H1 (cell line): ENCODE data around the gene ZDHHC11. TPM values are rescaled to one million over a fixed set of nuclear protein-coding genes. Genes with fewer than 3 reads are reported as not detected.
"Not testable (repeated sequence)": the region's sequence is repeated elsewhere in the genome, so short reads cannot be mapped to it uniquely, and the experiment has no call there.

Source experiments
- CTCF ChIA-PET: fragments of 300-600 bp; sonication (Branson Sonifier 250); formaldehyde crosslinking; loops from one replicate; lab custom pipeline; 2021; ENCODE audit not compliant: partially characterized antibody; lab: Charles Lee
- POLR2A ChIA-PET: fragments of 300-600 bp; sonication (Branson Sonifier 250); formaldehyde crosslinking; loops from one replicate; lab custom pipeline; 2021; ENCODE audit warnings: inconsistent platforms; ENCODE audit not compliant: partially characterized antibody; lab: Charles Lee
- DNase-seq, 2 experiments: peaks; one replicate each; pipeline versions ENCODE4 v3.0.0 to v3.0.0-alpha.2; 2010 to 2022; ENCODE audit warnings: low spot score in 2 of 2, low read depth in 1 of 2, mixed read lengths in 1 of 2
- FAIRE-seq: peaks from 2 replicates; lab custom pipeline; 2011; peaks lifted over from hg19 to GRCh38; lab: Jason Lieb, UNC
- H2AFZ ChIP-seq: 2 replicates; pipeline ENCODE4 v1.8.1; 2012; ENCODE audit warnings: low read length, inconsistent platforms
- H2AK5ac ChIP-seq: 2 replicates; pipeline ENCODE4 v1.6.1; 2013; ENCODE audit warnings: low read depth, low read length
- H2BK120ac ChIP-seq: replicated peaks from 2 replicates; pipeline ENCODE3; 2013; ENCODE audit warnings: low read depth, low read length, inconsistent platforms
- H2BK12ac ChIP-seq: 2 replicates; pipeline ENCODE4 v1.6.1; 2013; ENCODE audit warnings: low read depth, low read length
- H2BK15ac ChIP-seq: 2 replicates; pipeline ENCODE4 v1.6.1; 2013; ENCODE audit warnings: low read length
- H2BK20ac ChIP-seq: 2 replicates; pipeline ENCODE4 v1.6.1; 2013; ENCODE audit warnings: low read length
- H2BK5ac ChIP-seq: 2 replicates; pipeline ENCODE4 v1.6.1; 2013; ENCODE audit warnings: low read depth, low read length
- H3K14ac ChIP-seq: 2 replicates; pipeline ENCODE4 v1.6.1; 2013; ENCODE audit warnings: inconsistent platforms; ENCODE audit not compliant: insufficient read length
- H3K18ac ChIP-seq: 2 replicates; pipeline ENCODE4 v1.6.1; 2013; ENCODE audit warnings: low read length; ENCODE audit errors: extremely low read depth
- H3K23ac ChIP-seq: 2 replicates; pipeline ENCODE4 v1.6.1; 2013; ENCODE audit warnings: inconsistent platforms; ENCODE audit not compliant: insufficient read length
- H3K23me2 ChIP-seq: 2 replicates; pipeline ENCODE4 v1.6.1; 2013; ENCODE audit warnings: low read depth, low read length
- H3K27ac ChIP-seq: 2 replicates; pipeline ENCODE4 v1.6.1; 2011; ENCODE audit warnings: low read depth, low read length, inconsistent platforms
- H3K27me3 ChIP-seq, 4 experiments: replicated peaks in 1 of 4; 1 replicate in 1 of 4; 2 replicates in 3 of 4; pipeline versions ENCODE4 v1.6.1 to v1.8.1; 2011 to 2013; ENCODE audit warnings: low read length in 3 of 4, mild to moderate bottlenecking in 3 of 4, inconsistent platforms in 2 of 4, mixed read lengths in 2 of 4, moderate library complexity in 1 of 4; ENCODE audit not compliant: control insufficient read depth in 3 of 4, insufficient read depth in 3 of 4; ENCODE audit errors: extremely low read depth in 1 of 4
- H3K36me3 ChIP-seq, 4 experiments: 2 replicates each; pipeline versions ENCODE4 v1.6.1 to v1.8.1; 2011 to 2013; ENCODE audit warnings: mild to moderate bottlenecking in 4 of 4, low read length in 3 of 4, moderate library complexity in 2 of 4, control low read depth in 1 of 4, inconsistent platforms in 1 of 4; ENCODE audit not compliant: insufficient read depth in 4 of 4, control insufficient read depth in 2 of 4
- H3K4ac ChIP-seq: replicated peaks from 2 replicates; pipeline ENCODE3; 2013; ENCODE audit warnings: low read length, low read depth, mixed read lengths, inconsistent platforms; ENCODE audit not compliant: insufficient read length
- H3K4me1 ChIP-seq, 4 experiments: replicated peaks in 1 of 4; 1 replicate in 1 of 4; 2 replicates in 3 of 4; pipeline versions ENCODE4 v1.6.1 to v1.8.1; 2011 to 2013; ENCODE audit warnings: low read length in 3 of 4, inconsistent platforms in 2 of 4, mixed read lengths in 1 of 4; ENCODE audit not compliant: insufficient read depth in 4 of 4, control insufficient read depth in 3 of 4
- H3K4me2 ChIP-seq, 2 experiments: 2 replicates each; pipeline versions ENCODE4 v1.6.1 to v1.8.1; 2011 to 2013; ENCODE audit warnings: low read depth in 2 of 2, low read length in 2 of 2, control low read depth in 1 of 2, inconsistent platforms in 1 of 2, mild to moderate bottlenecking in 1 of 2; ENCODE audit not compliant: insufficient read depth in 1 of 2
- H3K4me3 ChIP-seq, 4 experiments: fragments of 200-600, 300-600 bp in 1 of 4; sonication (generic), shearing (Covaris generic), sonication (Bioruptor Twin) in 1 of 4; 2 replicates each; pipeline versions ENCODE4 v1.5.1 to v1.8.1; 2011 to 2016; ENCODE audit warnings: low read length in 4 of 4, low read depth in 3 of 4, control low read depth in 2 of 4, inconsistent platforms in 2 of 4, mild to moderate bottlenecking in 2 of 4, mixed read lengths in 1 of 4, moderate library complexity in 1 of 4; ENCODE audit not compliant: insufficient read depth in 2 of 4; ENCODE audit errors: extremely low read depth in 1 of 4
- H3K56ac ChIP-seq: replicated peaks from 2 replicates; pipeline ENCODE3; 2013; ENCODE audit warnings: low read depth, mild to moderate bottlenecking, mixed read lengths, low read length, inconsistent platforms; ENCODE audit not compliant: insufficient read length
- H3K79me1 ChIP-seq: 2 replicates; pipeline ENCODE4 v1.6.1; 2013; ENCODE audit warnings: low read depth, low read length, control low read depth
- H3K79me2 ChIP-seq, 2 experiments: 2 replicates each; pipeline versions ENCODE4 v1.6.1 to v1.8.1; 2012 to 2013; ENCODE audit warnings: low read length in 2 of 2, mild to moderate bottlenecking in 2 of 2, inconsistent platforms in 1 of 2; ENCODE audit not compliant: insufficient read depth in 2 of 2, control insufficient read depth in 1 of 2
- H3K9ac ChIP-seq, 4 experiments: replicated peaks in 1 of 4; 1 replicate in 1 of 4; 2 replicates in 3 of 4; pipeline versions ENCODE4 v1.6.1 to v1.8.1; 2011 to 2013; ENCODE audit warnings: low read depth in 3 of 4, low read length in 3 of 4, control low read depth in 2 of 4, mild to moderate bottlenecking in 2 of 4, moderate library complexity in 2 of 4, inconsistent platforms in 1 of 4; ENCODE audit errors: extremely low read depth in 1 of 4
- H3K9me3 ChIP-seq, 2 experiments: 2 replicates each; pipeline versions ENCODE4 v1.6.1 to v1.8.1; 2012 to 2013; ENCODE audit warnings: mild to moderate bottlenecking in 2 of 2, moderate library complexity in 2 of 2, control low read depth in 1 of 2, inconsistent platforms in 1 of 2, low read depth in 1 of 2, low read length in 1 of 2, mixed read lengths in 1 of 2; ENCODE audit not compliant: insufficient read depth in 2 of 2
- H4K20me1 ChIP-seq, 2 experiments: replicated peaks in 1 of 2; 2 replicates each; pipeline versions ENCODE3 to v1.8.1; 2011 to 2013; ENCODE audit warnings: inconsistent platforms in 2 of 2, low read length in 2 of 2, mild to moderate bottlenecking in 1 of 2; ENCODE audit not compliant: insufficient read depth in 2 of 2, control insufficient read depth in 1 of 2
- H4K5ac ChIP-seq: 2 replicates; pipeline ENCODE4 v1.6.1; 2013; ENCODE audit warnings: low read length, low read depth, mixed read lengths, inconsistent platforms; ENCODE audit not compliant: insufficient read length
- H4K8ac ChIP-seq: 2 replicates; pipeline ENCODE4 v1.8.0; 2013; ENCODE audit warnings: mild to moderate bottlenecking, moderate library complexity, low read length, inconsistent platforms; ENCODE audit not compliant: insufficient read depth; ENCODE audit errors: extremely low read depth
- H4K91ac ChIP-seq: replicated peaks from 2 replicates; pipeline ENCODE3; 2013; ENCODE audit warnings: low read length, mixed read lengths, inconsistent platforms; ENCODE audit not compliant: insufficient read length
- CTBP2 ChIP-seq: IDR thresholded peaks from 2 replicates; pipeline ENCODE4 v1.7.0; 2011; ENCODE audit warnings: borderline replicate concordance, mild to moderate bottlenecking, moderate library complexity, mixed read lengths, low read length; ENCODE audit not compliant: insufficient read depth, insufficient read length
- KDM4A ChIP-seq: IDR thresholded peaks from one replicate; pipeline ENCODE4 v1.7.1; 2012; ENCODE audit warnings: low read depth, mild to moderate bottlenecking, moderate library complexity, low read length, inconsistent platforms; ENCODE audit not compliant: severe bottlenecking
- WGBS, 2 experiments: shearing (Covaris generic) in 1 of 2; methylation state at CpG; one replicate each; pipeline versions ENCODE4 v1.1.6 to v1.1.7; 2013 to 2015; ENCODE audit warnings: low lambda C conversion rate in 2 of 2, mixed read lengths in 2 of 2, inconsistent platforms in 1 of 2, low coverage in 1 of 2, missing lambda C conversion rate in 1 of 2; ENCODE audit not compliant: insufficient replicate concordance in 2 of 2, insufficient coverage in 1 of 2, insufficient read length in 1 of 2; ENCODE audit errors: extremely low coverage in 1 of 2, missing lambda C conversion rate in 1 of 2; 5-methylcytosine and 5-hydroxymethylcytosine counted together
- polyA plus RNA-seq, 7 experiments: library from polyadenylated mRNA; depleted of rRNA in 3 of 7; stranded (reverse) in 5 of 7; unstranded in 2 of 7; fragments of >200 nt in 5 of 7; fragments of 200-250 nt in 2 of 7; gene quantifications; 1 replicate in 5 of 7; 2 replicates in 1 of 7; 4 replicates in 1 of 7; pipeline versions ENCODE4 v1.2.1 to v1.2.3, GENCODE V29; 2011 to 2013; ENCODE audit warnings: missing spikeins in 2 of 7, mixed read lengths in 2 of 7
- total RNA-seq: library from RNA; stranded (reverse); fragmentation: NEBNext Ultra II Directional; extraction: Animal tissue kit (Norgen Biotek cat#: 25700); gene quantifications from 2 replicates; pipeline ENCODE4 v1.2.1, GENCODE V29; 2021

ZDHHC11 gene
- total and polyA plus RNA-seq, 2 of the 8 experiments (the other 6 are each of a cell fraction or from before 2014, with no cell fraction given), result 4.7 to 16.6 TPM

GRCh38 chr5:751496-751895, 99.3 kb downstream of the ZDHHC11 start:
- Histone ChIP-seq H3K79me1 (no peaks in the 10 kb centered on the region), H3K27ac (no peak overlapping the region), H3K23me2 (no peaks in the 10 kb centered on the region), H3K9me3 (no peaks in the 10 kb centered on the region), H3K9ac (no peak overlapping the region), H2BK120ac (no peak overlapping the region), H2BK20ac (no peak overlapping the region), H3K56ac (no peak overlapping the region), H3K4me3 (no peak overlapping the region), H3K79me2 (no peaks in the 10 kb centered on the region), H4K20me1 (no peaks in the 10 kb centered on the region), H3K14ac (no peak overlapping the region), H3K27me3 (no peaks in the 10 kb centered on the region), H2BK15ac (no peak overlapping the region), H3K4me1 (no peaks in the 10 kb centered on the region), H3K4ac (no peak overlapping the region), H3K36me3 (no peaks in the 10 kb centered on the region), H4K8ac (no peak overlapping the region), H2AFZ (no peak overlapping the region), H2BK12ac (no peak overlapping the region), H2AK5ac (no peak overlapping the region), H2BK5ac (no peak overlapping the region), H3K18ac (no peak overlapping the region), H3K23ac (no peak overlapping the region), H4K5ac (no peak overlapping the region), H4K91ac (no peak overlapping the region), H3K4me2 (no peak overlapping the region)
- ChIA-PET CTCF (no interaction called here), POLR2A (no interaction called here)
- WGBS, 2 experiments, result 50% methylated on average over 2 of the region's 13 CpGs; no CpG with 5 or more reads in 1 of the 2 experiments
- FAIRE-seq (no peak), DNase-seq (no peak)
- TF ChIP-seq KDM4A (no peak), CTBP2 (no peak)

- FAIRE-seq, H3K79me2 ChIP-seq, H3K27ac ChIP-seq, H4K20me1 ChIP-seq, H2AK5ac ChIP-seq, H4K8ac ChIP-seq, H2BK5ac ChIP-seq, H4K91ac ChIP-seq, H3K4me3 ChIP-seq, H3K9me3 ChIP-seq, H4K5ac ChIP-seq, H2BK120ac ChIP-seq, H2AFZ ChIP-seq, H3K14ac ChIP-seq, POLR2A ChIA-PET, H3K23me2 ChIP-seq, H3K23ac ChIP-seq, H2BK20ac ChIP-seq, H3K4me1 ChIP-seq, H2BK15ac ChIP-seq, DNase-seq, H3K18ac ChIP-seq, H3K4ac ChIP-seq, H2BK12ac ChIP-seq, H3K27me3 ChIP-seq, CTCF ChIA-PET, H3K36me3 ChIP-seq, H3K79me1 ChIP-seq, H3K56ac ChIP-seq, H3K9ac ChIP-seq, H3K4me2 ChIP-seq: not testable (repeated sequence)
- WGBS, 2 experiments, result 86% methylated on average over 15 of the region's 19 CpGs; no CpG with 5 or more reads in 1 of the 2 experiments
Observed at GRCh38 chr5:750226-750625, 100.6 kb downstream of the ZDHHC11 start.
